ENCODE results near the gene PRDX4.
"Not testable (repeated sequence)": the region's sequence is repeated elsewhere in the genome, so short reads cannot be mapped to it uniquely, and the experiment has no call there.

PRDX4 gene

GRCh38 chrX:23670528-23670927 lies 3.2 kb downstream of the PRDX4 start:
- no peak for DNase-seq (ENCODE audit: extremely low read depth in 1 of 2, low read depth in 1 of 2)

DNA sequence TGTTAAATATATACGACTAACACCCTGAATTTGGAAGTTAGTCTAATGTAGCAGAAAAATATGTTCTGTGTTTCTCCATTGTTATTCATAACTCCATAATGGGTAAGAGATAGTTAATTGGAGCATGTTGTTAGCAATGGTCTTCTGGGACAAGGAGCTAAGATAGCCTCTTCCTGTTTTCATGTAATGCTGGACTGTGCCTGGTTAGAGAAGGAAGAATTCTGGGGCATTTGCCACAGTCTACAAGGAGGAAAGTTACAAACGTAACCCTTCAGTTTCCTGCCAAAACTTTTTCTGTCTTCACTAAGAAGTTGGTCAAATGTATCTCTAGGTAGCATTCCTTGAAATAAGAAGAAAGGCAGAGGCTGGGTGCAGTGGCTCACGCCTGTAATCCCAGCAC lies 5.8 kb downstream of the PRDX4 start:
- DNase-seq (ENCODE audit: extremely low read depth in 1 of 2, low read depth in 1 of 2), result no peak

DNA sequence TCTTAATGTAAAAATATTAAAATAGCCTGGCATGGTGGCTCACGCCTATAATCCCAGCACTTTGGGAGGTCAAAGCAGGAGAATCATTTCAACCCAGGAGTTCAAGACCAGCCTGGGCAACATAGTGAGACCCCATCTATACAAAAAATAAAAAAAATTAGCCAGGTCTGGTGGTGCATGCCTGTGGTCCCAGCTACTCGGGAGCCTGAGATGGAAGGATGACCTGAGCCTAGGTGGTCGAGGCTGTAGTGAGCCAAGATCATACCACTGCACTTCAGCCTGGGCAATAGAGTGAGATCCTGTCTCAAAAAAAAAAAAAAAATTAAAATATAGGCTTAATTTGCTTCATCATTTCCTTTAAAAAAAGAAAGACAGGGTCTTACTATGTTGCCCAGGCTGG lies 9.2 kb downstream of the PRDX4 start:
- DNase-seq (ENCODE audit: extremely low read depth in 1 of 2, low read depth in 1 of 2), result not testable (repeated sequence)

- no peak for DNase-seq (ENCODE audit: extremely low read depth in 1 of 2, low read depth in 1 of 2)
Measured at GRCh38 chrX:23692166-23692565, 24.9 kb downstream of the PRDX4 start.

- DNase-seq (ENCODE audit: extremely low read depth in 1 of 2, low read depth in 1 of 2), result peak in 1 of 2 donors; percentile 11
Measured at GRCh38 chrX:23694606-23695005, 27.3 kb downstream of the PRDX4 start.

DNA sequence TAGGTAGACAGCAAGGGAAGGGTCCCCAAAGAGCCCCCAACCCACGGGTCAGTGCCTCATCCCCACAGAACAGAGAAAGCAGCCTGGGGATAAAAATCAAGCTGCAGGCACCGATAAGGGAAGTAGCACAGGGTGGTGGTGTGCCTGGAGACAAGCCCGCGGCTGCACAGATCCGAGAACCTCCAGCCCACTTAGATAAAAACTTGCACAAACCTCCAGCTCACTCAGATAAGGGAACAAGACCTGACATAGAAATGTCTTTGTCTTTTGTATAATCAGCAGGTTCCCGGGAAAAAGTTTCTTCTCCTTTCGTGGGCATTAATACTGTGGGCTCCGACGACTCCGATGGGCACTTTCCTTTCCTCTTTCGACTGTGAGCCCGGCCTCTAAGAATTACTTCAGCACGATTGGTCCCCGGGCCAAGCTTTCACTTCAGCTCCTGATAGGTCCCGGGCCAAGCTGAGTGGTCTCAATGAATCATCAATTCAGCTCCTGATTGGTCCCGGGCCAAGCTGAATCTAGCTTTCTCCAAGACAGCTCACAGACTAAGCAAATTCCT lies 32.4 kb downstream of the PRDX4 start:
- peak; percentile 11 to 16 for DNase-seq (ENCODE audit: extremely low read depth in 1 of 2, low read depth in 1 of 2)

DNA sequence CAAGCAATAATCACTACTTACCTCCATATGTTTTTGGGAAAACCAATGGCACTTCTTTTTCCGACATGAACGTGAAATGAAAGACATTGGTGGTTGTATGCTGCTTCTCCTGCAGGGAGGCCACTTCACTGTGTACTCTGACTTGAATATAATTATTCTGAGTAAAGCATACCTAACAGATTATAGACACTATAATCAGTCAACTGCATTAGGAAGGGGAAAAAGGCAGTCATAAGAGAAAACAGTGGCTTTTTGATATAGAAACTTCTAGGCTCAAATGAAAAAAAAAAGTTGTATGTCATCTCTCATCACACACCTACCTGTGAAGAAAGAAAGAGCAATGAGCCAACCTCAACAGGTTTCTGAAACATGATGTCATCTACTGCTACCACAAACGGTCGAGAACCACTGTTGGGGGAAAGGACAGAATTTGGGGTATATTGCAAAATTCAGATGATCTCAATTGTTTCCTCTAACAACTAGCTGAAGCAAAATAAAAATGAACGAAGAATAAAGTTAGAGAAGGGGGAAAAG lies 37.4 kb downstream of the PRDX4 start:
- no peak for DNase-seq (ENCODE audit: extremely low read depth in 1 of 2, low read depth in 1 of 2)

DNA sequence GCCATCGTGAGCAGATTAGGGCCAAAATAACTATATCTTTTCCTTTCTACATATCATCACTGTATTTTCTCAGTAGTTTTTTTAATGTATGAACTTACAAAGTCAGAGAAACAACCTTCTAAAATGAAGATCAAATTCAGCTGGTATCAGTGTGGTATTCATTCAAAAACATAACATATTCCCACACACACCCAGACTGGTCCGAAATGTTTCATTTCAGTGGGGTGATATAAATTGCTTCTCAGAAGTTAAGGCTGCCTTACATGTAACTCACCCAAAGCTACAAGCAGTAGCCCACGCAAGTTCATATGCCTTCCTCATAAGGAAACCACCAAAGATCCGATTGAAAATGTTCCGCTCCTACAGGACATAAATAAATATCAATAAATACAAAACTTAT lies 37.9 kb downstream of the PRDX4 start:
- DNase-seq (ENCODE audit: extremely low read depth in 1 of 2, low read depth in 1 of 2), result no peak

DNA sequence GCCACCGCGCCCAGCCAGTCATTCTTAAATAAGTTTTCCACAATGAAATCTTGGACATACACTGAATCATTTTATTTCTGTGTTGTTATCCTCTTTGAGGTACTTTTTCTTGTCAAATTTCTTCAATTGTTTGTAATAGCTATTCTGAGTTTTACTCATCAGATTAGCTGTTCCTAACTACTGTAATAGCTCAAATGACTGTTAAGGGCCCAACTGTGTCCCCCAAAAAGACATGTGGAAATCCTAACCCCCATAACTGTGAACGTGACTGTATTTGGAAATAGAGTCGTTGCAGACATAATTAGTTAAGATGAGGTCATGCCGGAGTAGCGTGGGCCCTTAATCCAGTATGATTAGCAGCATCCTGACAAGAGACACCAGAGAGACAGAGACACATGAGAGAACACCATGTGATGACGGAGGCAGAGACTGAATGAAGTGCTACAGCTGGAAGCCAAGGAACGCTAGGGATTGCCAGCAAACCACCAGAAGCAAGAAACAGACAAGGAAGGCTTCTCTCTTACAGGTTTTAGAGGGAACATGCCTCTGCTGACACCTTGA lies 52.9 kb downstream of the PRDX4 start:
- DNase-seq (ENCODE audit: extremely low read depth in 1 of 2, low read depth in 1 of 2), result no peak

GRCh38 chrX:23726191-23726590 lies 58.9 kb downstream of the PRDX4 start:
- DNase-seq (ENCODE audit: extremely low read depth in 1 of 2, low read depth in 1 of 2), result no peak

DNA sequence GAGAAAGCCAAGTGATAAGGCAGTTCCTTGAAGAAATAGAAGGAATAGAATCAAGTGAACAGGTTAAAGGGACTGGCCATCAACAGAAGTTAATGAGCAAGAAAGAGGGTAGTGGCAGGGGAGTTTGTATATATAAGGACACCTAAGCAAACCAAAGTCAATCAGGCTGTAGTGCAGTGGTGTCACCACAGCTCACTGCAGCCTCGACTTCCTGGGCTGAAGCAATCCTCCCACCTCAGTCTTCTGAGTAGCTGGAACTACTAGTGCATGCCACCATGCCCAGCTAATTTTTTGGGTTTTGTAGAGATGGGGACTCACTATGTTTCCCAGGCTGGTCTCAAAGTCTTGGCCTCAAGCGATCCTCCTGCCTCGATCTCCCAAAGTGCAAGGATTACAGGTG lies 59.9 kb downstream of the PRDX4 start:
- no peak for DNase-seq (ENCODE audit: extremely low read depth in 1 of 2, low read depth in 1 of 2)

DNA sequence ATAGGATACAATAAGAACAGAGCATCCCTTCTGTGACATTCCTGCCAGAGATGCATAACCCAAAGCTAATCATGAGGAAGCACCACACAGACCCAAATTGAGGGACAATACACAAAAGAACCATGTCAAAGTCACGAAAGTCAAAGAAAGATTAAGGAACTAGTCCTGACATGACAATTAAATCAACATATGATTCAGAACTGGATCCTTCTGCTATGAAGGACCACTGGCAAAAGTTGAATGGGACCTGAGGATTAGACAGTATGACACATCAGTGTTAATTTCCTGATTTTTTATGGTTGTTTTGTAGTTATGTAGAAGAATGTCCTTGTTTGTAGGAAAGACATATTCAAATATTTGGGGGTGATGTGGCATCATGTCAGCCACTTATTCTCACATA lies 61.9 kb downstream of the PRDX4 start:
- no peak for DNase-seq (ENCODE audit: extremely low read depth in 1 of 2, low read depth in 1 of 2)

DNA sequence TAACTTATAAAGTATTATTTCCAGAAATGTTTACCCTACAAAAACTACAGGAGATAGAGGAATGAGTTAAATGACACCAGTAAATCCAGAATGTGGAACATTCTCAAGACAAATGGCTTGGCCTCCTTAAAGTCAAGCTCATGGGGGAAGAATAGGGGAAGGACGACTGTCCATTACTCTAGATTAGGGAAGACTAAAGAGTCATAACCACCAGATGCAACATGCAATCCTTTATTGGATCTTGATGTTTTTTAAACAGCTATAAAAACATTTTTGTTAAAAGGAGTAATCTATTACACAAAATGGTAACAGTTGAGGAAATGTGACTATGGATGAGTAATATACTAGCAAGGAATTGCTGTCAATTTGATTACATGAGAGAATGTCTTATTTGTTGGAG lies 64.7 kb downstream of the PRDX4 start:
- DNase-seq (ENCODE audit: extremely low read depth in 1 of 2, low read depth in 1 of 2), result no peak

- DNase-seq (ENCODE audit: extremely low read depth in 1 of 2, low read depth in 1 of 2), result no peak
Measured at GRCh38 chrX:23732704-23733103, 65.4 kb downstream of the PRDX4 start.
